C1 segment of cervical spinal cord (tissue), 14 donors: ENCODE measurements around the gene TM4SF5.
"Not testable (repeated sequence)": the region's sequence is repeated elsewhere in the genome, so short reads cannot be mapped to it uniquely, and the experiment has no call there.

ENCODE experiments used
- DNase-seq, 14 donors: peaks; one replicate each; lab custom pipeline; 2025; lab: John Stamatoyannopoulos, UW

The TM4SF5 gene

GRCh38 chr17:4823373-4824089 is 51.8 kb downstream of the TM4SF5 start:
- DNase-seq = no peak

- DNase-seq = no peak
These were observed 55.7 kb downstream of the TM4SF5 start for GRCh38 chr17:4827399-4827798.

- not testable (repeated sequence) for DNase-seq
These were observed 61.1 kb downstream of the TM4SF5 start for GRCh38 chr17:4832829-4833177.
